ENCODE data around the gene SLC35G3.

SLC35G3 gene

GRCh38 chr17:35224436-35224835 lies 30.2 kb upstream of the SLC35G3 start:
- H3K4me3 ChIP-seq (replicated peaks; ENCODE audit: low read depth, low read length), result no peak overlapping the region
- no peak for TF ChIP-seq CTCF (IDR thresholded peaks at IDR 0.05; ENCODE audit: low read depth, low read length, missing control alignments)
- DNase-seq (ENCODE audit: extremely low read depth, low read depth), result no peak

DNA sequence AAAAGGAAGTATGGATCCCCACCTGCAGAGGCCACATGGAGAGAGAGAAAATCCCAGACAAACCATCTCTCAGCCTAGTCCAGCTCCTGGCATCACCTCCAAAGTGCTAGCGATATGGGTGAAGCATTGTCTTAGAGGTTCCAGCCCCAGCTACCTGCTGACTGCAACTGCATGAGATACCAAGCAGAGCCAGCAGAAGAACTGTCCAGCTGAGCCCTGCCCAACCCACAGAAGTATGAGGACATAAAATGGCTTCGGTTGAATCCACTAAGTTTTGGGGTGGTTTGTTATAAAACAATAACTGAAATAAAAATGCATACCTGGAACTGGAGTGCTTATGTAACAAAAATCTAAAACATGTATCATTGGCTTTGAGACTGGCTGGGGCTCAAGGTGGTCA lies 28.3 kb upstream of the SLC35G3 start:
- TF ChIP-seq CTCF (IDR thresholded peaks at IDR 0.05; ENCODE audit: low read depth, low read length, missing control alignments), result no peak
- no peak for DNase-seq (ENCODE audit: extremely low read depth, low read depth)
- no peak overlapping the region for H3K4me3 ChIP-seq (replicated peaks; ENCODE audit: low read depth, low read length)

DNA sequence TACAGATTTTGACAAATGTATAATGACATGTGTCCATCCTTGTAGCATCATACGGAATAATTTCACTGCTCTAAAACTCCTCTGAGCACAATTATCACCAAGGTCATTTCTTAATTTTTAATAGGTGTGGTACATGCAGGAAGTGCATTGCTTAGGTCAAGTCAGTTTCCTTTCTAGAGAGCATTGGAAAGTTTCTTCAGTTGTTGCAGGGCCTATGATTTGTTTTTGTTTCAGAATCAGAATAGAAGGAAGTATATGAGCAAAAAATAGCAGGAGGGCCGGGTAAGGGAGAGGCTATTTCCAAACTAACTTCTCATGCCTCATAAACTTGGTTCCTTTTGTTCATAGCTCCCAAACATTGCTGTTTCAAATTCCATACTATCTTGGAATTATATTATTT lies 24.7 kb upstream of the SLC35G3 start:
- TF ChIP-seq CTCF (IDR thresholded peaks at IDR 0.05; ENCODE audit: low read depth, low read length, missing control alignments), result no peak
- no peak overlapping the region for H3K4me3 ChIP-seq (replicated peaks; ENCODE audit: low read depth, low read length)
- no peak for DNase-seq (ENCODE audit: extremely low read depth, low read depth)

- TF ChIP-seq CTCF (IDR thresholded peaks at IDR 0.05; ENCODE audit: low read depth, low read length, missing control alignments), result no peak
- DNase-seq (ENCODE audit: extremely low read depth, low read depth), result no peak
Measured at GRCh38 chr17:35217107-35217506, 22.9 kb upstream of the SLC35G3 start.

GRCh38 chr17:35214631-35215273 lies 20.6 kb upstream of the SLC35G3 start:
- DNase-seq (ENCODE audit: extremely low read depth, low read depth), result no peak
- TF ChIP-seq CTCF (IDR thresholded peaks at IDR 0.05; ENCODE audit: low read depth, low read length, missing control alignments), result no peak
- no peak overlapping the region for H3K4me3 ChIP-seq (replicated peaks; ENCODE audit: low read depth, low read length)

More at GRCh38 chr17:35217107-35217506, 22.9 kb upstream of the SLC35G3 start:
- H3K4me3 ChIP-seq (replicated peaks; ENCODE audit: low read depth, low read length), result no peak overlapping the region

DNA sequence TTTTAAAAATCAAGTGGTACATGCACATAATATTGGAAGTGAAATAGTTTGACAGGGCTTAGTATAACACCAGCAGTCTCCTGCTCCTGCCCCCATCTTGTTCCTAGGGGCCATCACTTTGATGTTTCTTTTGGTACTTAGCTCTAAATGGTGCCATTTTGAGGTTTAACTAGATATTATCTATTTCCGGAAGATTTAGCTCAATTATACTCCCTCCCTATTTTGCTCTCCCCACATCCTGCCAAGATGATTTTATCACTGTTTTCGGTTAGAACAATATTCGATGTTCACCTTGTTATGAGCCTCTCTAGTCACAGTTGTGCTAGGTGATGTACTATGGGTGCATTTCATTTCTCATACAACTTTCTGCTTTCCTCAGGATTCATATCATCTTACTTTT lies 20.0 kb upstream of the SLC35G3 start:
- TF ChIP-seq CTCF (IDR thresholded peaks at IDR 0.05; ENCODE audit: low read depth, low read length, missing control alignments), result no peak
- H3K4me3 ChIP-seq (replicated peaks; ENCODE audit: low read depth, low read length), result no peak overlapping the region
- no peak for DNase-seq (ENCODE audit: extremely low read depth, low read depth)

GRCh38 chr17:35213412-35213940 lies 19.3 kb upstream of the SLC35G3 start:
- no peak overlapping the region for H3K4me3 ChIP-seq (replicated peaks; ENCODE audit: low read depth, low read length)
- DNase-seq (ENCODE audit: extremely low read depth, low read depth), result no peak
- TF ChIP-seq CTCF (IDR thresholded peaks at IDR 0.05; ENCODE audit: low read depth, low read length, missing control alignments), result no peak

Data from HFF-Myc (cell line).